Upper lobe of left lung (tissue), 4 donors: ENCODE results near the gene P2RX1.

Experiments used
- POLR2A ChIP-seq, 4 donors: fragments of 450-650 bp; IDR thresholded peaks; one replicate each; pipeline ENCODE4 v1.5.1; 2016 to 2017; ENCODE audit warnings: antibody characterized with exemption in 4 of 4, mild to moderate bottlenecking in 2 of 4
- POLR2AphosphoS5 ChIP-seq, 2 donors: sonication (generic); formaldehyde crosslinking; IDR thresholded peaks; one replicate each; pipeline ENCODE4 v1.5.1; 2017; ENCODE audit warnings: antibody characterized with exemption in 2 of 2
- TF ChIP-seq, protein P1 (sequence below), 6 experiments: fragments of 450-650 bp in 4 of 6; fragments of 200-600 bp in 2 of 6; sonication (generic) in 2 of 6; IDR thresholded peaks; one replicate each; pipeline ENCODE4 v1.5.1; 2016 to 2019; ENCODE audit warnings: antibody characterized with exemption in 6 of 6

DNA sequence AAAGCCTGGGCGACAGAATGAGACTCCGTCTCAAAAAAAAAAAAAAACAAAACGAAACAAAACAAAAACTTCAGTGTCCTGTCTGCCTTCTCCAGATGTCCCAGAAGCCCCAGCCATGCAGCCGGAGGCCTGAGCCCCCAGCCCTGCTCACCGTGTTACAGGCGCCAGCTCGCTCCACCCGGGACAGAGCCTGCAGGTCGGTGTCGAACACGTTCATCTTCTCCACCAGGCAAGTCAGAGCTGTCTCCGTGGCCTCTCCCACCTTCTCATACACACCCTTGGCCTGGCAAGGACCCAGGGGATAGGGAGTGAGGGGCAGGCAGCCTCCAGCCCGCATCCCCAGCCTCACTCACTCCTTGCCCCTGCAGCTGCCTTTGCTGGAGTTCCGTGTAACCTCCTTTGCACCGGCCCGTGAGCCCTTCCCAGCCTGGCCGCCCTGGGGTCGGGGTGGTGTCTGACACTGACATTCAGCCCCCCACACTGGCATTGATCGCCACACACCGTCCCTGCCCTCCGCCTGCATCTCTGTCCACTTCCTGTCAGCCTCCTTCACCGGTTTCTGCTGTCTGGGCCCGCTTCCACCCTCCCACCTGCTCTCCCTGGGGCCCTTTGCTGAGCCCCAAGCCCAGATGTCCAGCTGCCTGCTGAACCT is 27.1 kb upstream of the P2RX1 start:
- TF ChIP-seq POLR2A (IDR thresholded peaks at IDR 0.05), result no peak
- TF ChIP-seq, protein P1, sequence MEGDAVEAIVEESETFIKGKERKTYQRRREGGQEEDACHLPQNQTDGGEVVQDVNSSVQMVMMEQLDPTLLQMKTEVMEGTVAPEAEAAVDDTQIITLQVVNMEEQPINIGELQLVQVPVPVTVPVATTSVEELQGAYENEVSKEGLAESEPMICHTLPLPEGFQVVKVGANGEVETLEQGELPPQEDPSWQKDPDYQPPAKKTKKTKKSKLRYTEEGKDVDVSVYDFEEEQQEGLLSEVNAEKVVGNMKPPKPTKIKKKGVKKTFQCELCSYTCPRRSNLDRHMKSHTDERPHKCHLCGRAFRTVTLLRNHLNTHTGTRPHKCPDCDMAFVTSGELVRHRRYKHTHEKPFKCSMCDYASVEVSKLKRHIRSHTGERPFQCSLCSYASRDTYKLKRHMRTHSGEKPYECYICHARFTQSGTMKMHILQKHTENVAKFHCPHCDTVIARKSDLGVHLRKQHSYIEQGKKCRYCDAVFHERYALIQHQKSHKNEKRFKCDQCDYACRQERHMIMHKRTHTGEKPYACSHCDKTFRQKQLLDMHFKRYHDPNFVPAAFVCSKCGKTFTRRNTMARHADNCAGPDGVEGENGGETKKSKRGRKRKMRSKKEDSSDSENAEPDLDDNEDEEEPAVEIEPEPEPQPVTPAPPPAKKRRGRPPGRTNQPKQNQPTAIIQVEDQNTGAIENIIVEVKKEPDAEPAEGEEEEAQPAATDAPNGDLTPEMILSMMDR (IDR thresholded peaks at IDR 0.05), result no peak
- TF ChIP-seq POLR2AphosphoS5 (IDR thresholded peaks at IDR 0.05), result no peak
